ENCODE results near the gene LPAR1. TPM values are rescaled to one million over a fixed set of nuclear protein-coding genes. Genes with fewer than 3 reads are reported as not detected.

Gene LPAR1
- total RNA-seq, 1 experiment from 2014 or later: 4.9 TPM

DNA sequence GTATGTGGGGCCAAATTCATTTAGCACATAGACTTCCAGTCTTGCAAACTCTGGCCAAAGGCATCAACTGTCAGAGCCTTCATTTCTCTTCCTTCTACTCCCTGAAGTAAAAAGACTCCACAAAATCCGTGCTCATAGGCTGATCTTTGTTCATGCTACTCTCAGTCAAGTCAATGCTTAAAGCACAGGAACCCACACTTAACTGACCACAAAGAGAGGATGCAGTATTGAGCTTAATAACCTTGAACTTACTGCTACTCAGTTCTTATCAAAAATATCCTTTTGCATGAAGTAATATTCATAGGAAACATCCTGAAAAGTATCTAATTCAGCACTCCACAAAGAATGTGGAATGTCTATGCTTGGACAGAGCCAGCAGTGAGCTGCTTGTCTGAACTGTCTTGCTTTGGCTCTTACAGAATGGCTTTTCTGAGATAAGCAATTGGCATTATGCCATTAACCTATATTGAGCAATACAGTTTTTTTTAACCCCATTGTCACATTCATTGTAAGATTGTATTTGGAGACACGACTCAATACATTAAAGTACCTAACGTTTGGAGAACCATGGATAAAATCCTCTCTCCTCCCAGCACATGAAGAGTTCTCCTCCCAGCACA lies 21.7 kb downstream of the LPAR1 start:
- Mint-ChIP-seq H3K4me3 (no peak overlapping the region), H3K36me3 (no peaks in the 10 kb centered on the region), H3K4me1 (peaks cover 2% of the 10 kb centered on the region), H3K9me3 (no peaks in the 10 kb centered on the region), H3K27ac (no peak overlapping the region), H3K27me3 (ENCODE audit: low read depth) (no peaks in the 10 kb centered on the region)
- ChIA-PET POLR2A (interaction anchor here (0.6 kb wide), 1 partner anchor 14 kb away, joined by 4 read pairs; no protein-coding TSS in a partner anchor), CTCF (no interaction called here)
- TF ChIP-seq ZSCAN18 (CRISPR knock-in tag; IDR thresholded peaks at IDR 0.05): no peak
- no peak for TF ChIP-seq OVOL2 (CRISPR knock-in tag; IDR thresholded peaks at IDR 0.05; ENCODE audit: borderline replicate concordance)
- TF ChIP-seq ZNF416 (CRISPR knock-in tag; IDR thresholded peaks at IDR 0.05): no peak
- DNase-seq (ENCODE audit: low spot score): no peak
- ATAC-seq: no peak

- Mint-ChIP-seq H3K4me1 (peaks cover 2% of the 10 kb centered on the region), H3K4me3 (no peak overlapping the region), H3K27me3 (ENCODE audit: low read depth) (no peaks in the 10 kb centered on the region), H3K27ac (no peak overlapping the region), H3K36me3 (no peaks in the 10 kb centered on the region), H3K9me3 (no peaks in the 10 kb centered on the region)
- ATAC-seq (no peak), DNase-seq (ENCODE audit: low spot score) (no peak)
- TF ChIP-seq CBFB (CRISPR knock-in tag; IDR thresholded peaks at IDR 0.05; ENCODE audit: low read depth) (no peak), NR2C2 (CRISPR knock-in tag; IDR thresholded peaks at IDR 0.05) (no peak), GRHL2 (CRISPR knock-in tag; IDR thresholded peaks at IDR 0.05; ENCODE audit: insufficient replicate concordance, severe bottlenecking) (no peak), RORB (CRISPR knock-in tag; IDR thresholded peaks at IDR 0.05) (no peak), JUN (CRISPR knock-in tag; IDR thresholded peaks at IDR 0.05) (no peak), ATF1 (CRISPR knock-in tag; IDR thresholded peaks at IDR 0.05) (no peak), ZNF232 (CRISPR knock-in tag; IDR thresholded peaks at IDR 0.05) (no peak), IRF2 (CRISPR knock-in tag; IDR thresholded peaks at IDR 0.05; ENCODE audit: borderline replicate concordance, low read depth) (no peak), TEAD4 (CRISPR knock-in tag; IDR thresholded peaks at IDR 0.05) (no peak), ZNF138 (CRISPR knock-in tag; conservative IDR thresholded peaks at IDR 0.05) (no peak), TP53 (CRISPR knock-in tag; IDR thresholded peaks at IDR 0.05) (no peak), NR1H2 (CRISPR knock-in tag; IDR thresholded peaks at IDR 0.05) (no peak), ZNF281 (CRISPR knock-in tag; IDR thresholded peaks at IDR 0.05) (no peak), ZBTB43 (CRISPR knock-in tag; IDR thresholded peaks at IDR 0.05) (no peak), NFATC4 (CRISPR knock-in tag; IDR thresholded peaks at IDR 0.05) (no peak), AFF4 (CRISPR knock-in tag; IDR thresholded peaks at IDR 0.05; ENCODE audit: borderline replicate concordance) (no peak)
- TF ChIP-seq, protein P1, sequence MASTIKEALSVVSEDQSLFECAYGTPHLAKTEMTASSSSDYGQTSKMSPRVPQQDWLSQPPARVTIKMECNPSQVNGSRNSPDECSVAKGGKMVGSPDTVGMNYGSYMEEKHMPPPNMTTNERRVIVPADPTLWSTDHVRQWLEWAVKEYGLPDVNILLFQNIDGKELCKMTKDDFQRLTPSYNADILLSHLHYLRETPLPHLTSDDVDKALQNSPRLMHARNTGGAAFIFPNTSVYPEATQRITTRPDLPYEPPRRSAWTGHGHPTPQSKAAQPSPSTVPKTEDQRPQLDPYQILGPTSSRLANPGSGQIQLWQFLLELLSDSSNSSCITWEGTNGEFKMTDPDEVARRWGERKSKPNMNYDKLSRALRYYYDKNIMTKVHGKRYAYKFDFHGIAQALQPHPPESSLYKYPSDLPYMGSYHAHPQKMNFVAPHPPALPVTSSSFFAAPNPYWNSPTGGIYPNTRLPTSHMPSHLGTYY (CRISPR knock-in tag; IDR thresholded peaks at IDR 0.05): no peak
- ChIA-PET POLR2A (no interaction called here), CTCF (no interaction called here)
Measured at GRCh38 chr9:111016016-111016415, 22.3 kb downstream of the LPAR1 start.
